Panc1 (cell line): ENCODE results near the gene SLC7A7. TPM values are rescaled to one million over a fixed set of nuclear protein-coding genes. Genes with fewer than 3 reads are reported as not detected.

Source experiments
- ATAC-seq: fragments of 200-7000 bp; cut with Tn5 transposase; 2 replicates; pipeline ENCODE4 v1.9.1; 2020; ENCODE audit warnings: mild to moderate bottlenecking, moderate library complexity
- BruUV-seq: library from RNA; stranded (reverse); fragments of 400-500 nt; replicated peaks from 2 replicates; lab custom pipeline; 2021; lab: Mats Ljungman, UMichigan
- CTCF ChIA-PET: fragments of 300-600 bp; sonication (Branson Sonifier 250); formaldehyde crosslinking; loops from one replicate; lab custom pipeline; 2022; ENCODE audit warnings: antibody characterized with exemption; lab: Charles Lee
- POLR2A ChIA-PET: fragments of 300-600 bp; sonication (Branson Sonifier 250); formaldehyde crosslinking; loops from one replicate; lab custom pipeline; 2022; ENCODE audit warnings: antibody characterized with exemption; lab: Charles Lee
- DNase-seq: peaks from one replicate; pipeline ENCODE4 v3.0.0-alpha.2; 2010; ENCODE audit warnings: low read depth, low spot score
- H3K27ac ChIP-seq: 2 replicates; pipeline ENCODE4 v1.5.1; 2011; ENCODE audit warnings: mild to moderate bottlenecking, low read length, inconsistent platforms
- H3K27me3 ChIP-seq: fragments of 200-500 bp; sonication (Bioruptor generic); 2 replicates; pipeline ENCODE4 v1.6.0; 2014; ENCODE audit warnings: low read length, inconsistent platforms; ENCODE audit not compliant: control insufficient read depth, insufficient read depth
- H3K36me3 ChIP-seq: fragments of 200-500 bp; sonication (Bioruptor generic); 2 replicates; pipeline ENCODE4 v1.5.1; 2014; ENCODE audit warnings: inconsistent platforms, mild to moderate bottlenecking, low read length, moderate library complexity; ENCODE audit not compliant: control insufficient read depth, insufficient read depth
- H3K4me1 ChIP-seq: 2 replicates; pipeline ENCODE4 v1.5.1; 2011; ENCODE audit warnings: inconsistent platforms, mild to moderate bottlenecking, low read length, moderate library complexity; ENCODE audit not compliant: control insufficient read depth, insufficient read depth
- H3K4me3 ChIP-seq, 2 experiments: 2 replicates each; pipeline ENCODE4 v1.5.1; 2011 to 2012; ENCODE audit warnings: low read depth in 2 of 2, low read length in 2 of 2, mild to moderate bottlenecking in 2 of 2, inconsistent platforms in 1 of 2, moderate library complexity in 1 of 2
- H3K9me3 ChIP-seq: fragments of 200-500 bp; sonication (Bioruptor generic); 2 replicates; pipeline ENCODE4 v1.5.1; 2014; ENCODE audit warnings: low read depth, mild to moderate bottlenecking, inconsistent platforms, low read length, moderate library complexity; ENCODE audit not compliant: control insufficient read depth, insufficient read depth
- POLR2AphosphoS5 ChIP-seq: IDR thresholded peaks from 2 replicates; pipeline ENCODE4 v1.6.1; 2012; ENCODE audit warnings: mild to moderate bottlenecking, low read depth, low read length, moderate library complexity
- REST ChIP-seq, 2 experiments: IDR thresholded peaks; 2 replicates each; pipeline ENCODE4 v1.6.1; 2011 to 2012; ENCODE audit warnings: low read depth in 2 of 2, control low read depth in 1 of 2, low read length in 1 of 2, mild to moderate bottlenecking in 1 of 2, moderate library complexity in 1 of 2; ENCODE audit not compliant: insufficient read depth in 1 of 2
- SIN3A ChIP-seq: IDR thresholded peaks from 2 replicates; pipeline ENCODE4 v1.6.1; 2012; ENCODE audit warnings: low read depth, mild to moderate bottlenecking, low read length, moderate library complexity, borderline replicate concordance; ENCODE audit not compliant: insufficient read depth
- TCF7L2 ChIP-seq: IDR thresholded peaks from 2 replicates; pipeline ENCODE4 v1.6.1; 2011; ENCODE audit warnings: mild to moderate bottlenecking, low read depth, low read length, inconsistent platforms
- in situ Hi-C: cut with HindIII; loops from 2 replicates; pipeline ENCODE4 v1.10.0; 2016; ENCODE audit warnings: low sequenced_read_pairs, low pct_unique_long_range_greater_than_20kb
- intact Hi-C: fragments of 100-400 bp; cut with micrococcal nuclease; formaldehyde crosslinking; loops from one replicate; pipeline ENCODE4 v1.10.0; 2022; ENCODE audit not compliant: unreplicated experiment
- total RNA-seq: library from RNA; stranded (reverse); gene quantifications from one replicate; pipeline ENCODE4 v1.2.1, GENCODE V29; 2021; ENCODE audit not compliant: unreplicated experiment
- TF ChIP-seq, protein P1 (sequence below): fragments of 450-650 bp; IDR thresholded peaks from 2 replicates; pipeline ENCODE4 v1.5.1; 2017; ENCODE audit warnings: mild to moderate bottlenecking

SLC7A7 gene
- total RNA-seq, 1 experiment from 2014 or later: 0.85 TPM

GRCh38 chr14:22837750-22838538 lies 22.7 kb upstream of the SLC7A7 start:
- intact Hi-C loops (no loop called here), in situ Hi-C loops (no loop called here)
- Histone ChIP-seq H3K36me3 (peaks cover 2% of the 10 kb centered on the region; the same call in 1 of the 2 replicates), H3K4me1 (no peaks in the 10 kb centered on the region; the same call in none of the 2 replicates), H3K9me3 (no peaks in the 10 kb centered on the region), H3K4me3 (peak overlapping the region; percentile 62 to 76), H3K27me3 (no peaks in the 10 kb centered on the region), H3K27ac (peak overlapping the region; percentile 68)
- BruUV-seq: no TSS peak
- ChIA-PET CTCF (interaction anchor here (0.6 to 1.0 kb wide), 3 partner anchors 14 to 18 kb away, joined by 3 to 9 read pairs (median 3); no protein-coding TSS in a partner anchor), POLR2A (interaction anchor here (0.6 to 1.4 kb wide), 3 partner anchors 14 to 468 kb away, joined by 3 to 6 read pairs (median 3); no protein-coding TSS in a partner anchor)
- ATAC-seq (peak; percentile 40; the same call in 1 of the 2 replicates), DNase-seq (no peak)
- TF ChIP-seq POLR2AphosphoS5 (no peak), TCF7L2 (no peak), SIN3A (no peak), REST (IDR thresholded peaks at IDR 0.05; ENCODE audit: insufficient read depth in 1 of 2, low read depth in 2 of 2, low read length in 1 of 2) (no peak)
- TF ChIP-seq, protein P1, sequence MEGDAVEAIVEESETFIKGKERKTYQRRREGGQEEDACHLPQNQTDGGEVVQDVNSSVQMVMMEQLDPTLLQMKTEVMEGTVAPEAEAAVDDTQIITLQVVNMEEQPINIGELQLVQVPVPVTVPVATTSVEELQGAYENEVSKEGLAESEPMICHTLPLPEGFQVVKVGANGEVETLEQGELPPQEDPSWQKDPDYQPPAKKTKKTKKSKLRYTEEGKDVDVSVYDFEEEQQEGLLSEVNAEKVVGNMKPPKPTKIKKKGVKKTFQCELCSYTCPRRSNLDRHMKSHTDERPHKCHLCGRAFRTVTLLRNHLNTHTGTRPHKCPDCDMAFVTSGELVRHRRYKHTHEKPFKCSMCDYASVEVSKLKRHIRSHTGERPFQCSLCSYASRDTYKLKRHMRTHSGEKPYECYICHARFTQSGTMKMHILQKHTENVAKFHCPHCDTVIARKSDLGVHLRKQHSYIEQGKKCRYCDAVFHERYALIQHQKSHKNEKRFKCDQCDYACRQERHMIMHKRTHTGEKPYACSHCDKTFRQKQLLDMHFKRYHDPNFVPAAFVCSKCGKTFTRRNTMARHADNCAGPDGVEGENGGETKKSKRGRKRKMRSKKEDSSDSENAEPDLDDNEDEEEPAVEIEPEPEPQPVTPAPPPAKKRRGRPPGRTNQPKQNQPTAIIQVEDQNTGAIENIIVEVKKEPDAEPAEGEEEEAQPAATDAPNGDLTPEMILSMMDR: no peak

DNA sequence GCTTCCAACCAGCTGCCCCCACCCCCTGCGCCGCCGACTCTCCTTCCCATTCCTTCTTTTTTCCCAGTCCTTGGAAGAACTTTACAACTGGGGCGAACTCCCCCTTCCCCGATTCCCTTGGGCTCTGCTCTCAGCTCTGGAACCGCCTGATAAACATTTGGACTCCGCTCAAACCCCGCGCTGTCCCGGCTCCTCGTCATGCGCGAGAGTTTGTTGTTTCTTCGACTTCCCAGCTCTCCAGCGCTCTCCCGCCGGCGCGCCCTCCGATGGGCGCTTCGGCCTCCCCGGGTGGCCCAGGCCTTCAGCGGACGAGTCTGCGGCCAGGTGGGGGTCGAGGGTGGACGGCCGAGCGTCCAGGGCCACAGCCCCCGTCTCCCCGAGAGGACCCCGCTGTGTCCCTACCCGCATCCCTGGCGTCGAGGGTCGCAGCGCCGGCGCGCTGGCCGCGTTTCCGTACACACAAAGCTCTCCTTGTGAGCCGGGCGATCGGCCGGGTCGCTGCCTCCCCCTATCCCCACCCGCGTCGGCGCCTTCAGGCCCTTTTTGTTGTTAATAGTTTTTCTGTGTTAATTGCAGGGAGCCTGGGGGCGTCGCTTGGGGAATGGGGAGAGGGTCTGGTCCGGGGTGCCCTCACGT lies 22.0 kb upstream of the SLC7A7 start:
- in situ Hi-C loops (no loop called here), intact Hi-C loops (no loop called here)
- TF ChIP-seq TCF7L2 (no peak), SIN3A (no peak), REST (IDR thresholded peaks at IDR 0.05; ENCODE audit: insufficient read depth in 1 of 2, low read depth in 2 of 2, low read length in 1 of 2) (no peak), POLR2AphosphoS5 (no peak)
- TF ChIP-seq, protein P1: no peak
- H3K27me3 ChIP-seq: no peaks in the 10 kb centered on the region
- no TSS peak for BruUV-seq
- no peaks in the 10 kb centered on the region for H3K9me3 ChIP-seq
- POLR2A ChIA-PET: interaction anchor here (0.6 to 1.4 kb wide), 4 partner anchors 13 to 469 kb away, joined by 3 to 9 read pairs (median 4); no protein-coding TSS in a partner anchor
- DNase-seq: no peak
- H3K4me1 ChIP-seq: no peaks in the 10 kb centered on the region; the same call in none of the 2 replicates
- peak overlapping the region; percentile 68 for H3K27ac ChIP-seq
- H3K4me3 ChIP-seq: peak overlapping the region; percentile 62 to 76
- CTCF ChIA-PET: interaction anchor here (0.6 to 1.0 kb wide), 3 partner anchors 14 to 462 kb away, joined by 3 to 9 read pairs (median 6); no protein-coding TSS in a partner anchor
- peak; percentile 80 for ATAC-seq
- peaks cover 2% of the 10 kb centered on the region; the same call in 1 of the 2 replicates for H3K36me3 ChIP-seq
